ENCODE results near the gene DVL1.

DVL1 gene

GRCh38 chr1:1299686-1300351, 49.4 kb downstream of the DVL1 start:
- no peak for DNase-seq (ENCODE audit: low read depth in 2 of 2)

GRCh38 chr1:1298861-1299685, 50.1 kb downstream of the DVL1 start:
- no peak for DNase-seq (ENCODE audit: low read depth in 2 of 2)

DNA sequence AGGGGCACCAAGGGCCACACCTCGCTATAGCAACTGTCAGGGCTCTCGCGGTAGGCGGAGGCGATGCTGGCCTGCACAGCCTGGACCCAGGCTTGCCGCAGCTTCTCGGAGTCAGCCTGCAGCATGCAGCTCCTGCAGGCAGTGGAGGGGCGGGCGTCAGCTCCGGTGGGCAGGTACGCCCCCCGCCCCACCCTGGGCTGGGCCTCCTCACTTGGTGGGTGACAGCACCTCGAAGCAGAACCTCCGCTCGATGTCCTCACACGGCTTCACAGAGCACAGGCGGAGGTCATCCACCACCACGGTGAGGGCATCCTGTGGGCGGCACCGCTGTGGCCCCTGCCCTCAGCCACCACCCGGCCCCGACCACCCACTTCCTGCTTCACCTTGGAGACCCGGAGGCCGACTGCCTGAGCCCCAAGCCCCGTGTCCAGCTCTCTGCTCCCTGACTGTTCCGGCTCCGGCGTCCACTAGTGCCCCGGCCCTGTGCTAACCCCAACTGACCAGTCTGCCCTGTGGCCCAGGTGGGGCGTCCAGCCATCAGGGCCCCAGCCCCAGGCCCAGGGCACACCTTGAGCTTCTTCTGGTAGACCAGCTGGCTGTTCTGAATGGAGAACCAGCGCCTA, 51.3 kb downstream of the DVL1 start:
- DNase-seq (ENCODE audit: low read depth in 2 of 2) = no peak

GRCh38 chr1:1296070-1297061, 52.9 kb downstream of the DVL1 start:
- no peak for DNase-seq (ENCODE audit: low read depth in 2 of 2)

GRCh38 chr1:1295154-1295923, 53.9 kb downstream of the DVL1 start:
- no peak for DNase-seq (ENCODE audit: low read depth in 2 of 2)

DNA sequence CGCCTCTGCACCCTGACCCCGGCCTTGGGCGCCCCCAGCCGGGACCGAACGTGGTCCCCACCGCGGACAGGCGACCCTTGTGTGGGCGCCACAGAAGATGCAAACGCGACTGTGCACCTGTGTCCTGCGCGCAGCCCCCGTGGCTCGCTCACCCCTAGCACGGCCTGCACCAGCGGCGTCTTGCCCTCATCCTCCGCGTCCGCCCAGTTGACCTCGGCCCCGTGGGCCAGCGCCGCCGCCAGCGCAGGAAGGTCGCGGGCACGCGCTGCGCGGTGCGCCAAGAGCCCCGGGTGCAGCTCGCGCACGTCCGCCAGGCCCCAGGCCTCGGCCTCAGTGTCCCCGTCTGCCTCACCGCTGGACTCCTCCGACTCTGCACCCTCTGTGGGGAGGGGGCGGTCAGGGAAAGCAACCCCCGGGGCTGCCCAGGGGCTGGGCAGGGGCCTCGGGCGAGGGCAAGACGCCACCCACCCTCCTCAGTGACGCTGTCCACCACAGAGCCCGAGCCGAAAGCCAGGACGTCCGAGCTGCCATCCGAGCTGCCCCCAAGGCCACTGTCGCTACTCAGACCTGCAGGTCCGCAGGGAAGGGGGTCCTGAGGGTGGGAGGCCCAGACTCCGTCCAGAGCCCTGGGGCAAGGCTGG, 54.8 kb downstream of the DVL1 start:
- no peak for DNase-seq (ENCODE audit: low read depth in 2 of 2)

GRCh38 chr1:1293263-1294249, 55.7 kb downstream of the DVL1 start:
- DNase-seq (ENCODE audit: low read depth in 2 of 2) = no peak

DNA sequence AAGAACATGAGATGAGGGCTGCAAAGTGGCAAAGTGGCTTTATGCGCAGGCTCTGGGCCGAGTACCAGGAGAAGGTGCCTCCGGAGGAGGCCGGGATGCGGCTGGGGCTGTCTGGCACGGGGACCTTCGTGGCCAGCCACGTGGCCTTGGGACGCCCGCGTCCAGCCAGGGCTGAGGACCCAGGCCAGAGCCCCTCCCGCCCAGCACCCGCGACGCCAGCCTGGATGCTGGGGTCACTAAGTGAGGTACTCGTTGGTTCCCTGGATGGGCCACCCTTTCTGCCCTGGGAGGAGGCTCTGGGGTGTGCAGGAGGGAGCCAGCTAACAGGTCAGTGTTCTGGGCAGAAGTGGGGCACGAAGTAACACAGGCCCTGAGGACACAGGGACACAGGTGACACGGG, 56.4 kb downstream of the DVL1 start:
- no peak for DNase-seq (ENCODE audit: low read depth in 2 of 2)

DNA sequence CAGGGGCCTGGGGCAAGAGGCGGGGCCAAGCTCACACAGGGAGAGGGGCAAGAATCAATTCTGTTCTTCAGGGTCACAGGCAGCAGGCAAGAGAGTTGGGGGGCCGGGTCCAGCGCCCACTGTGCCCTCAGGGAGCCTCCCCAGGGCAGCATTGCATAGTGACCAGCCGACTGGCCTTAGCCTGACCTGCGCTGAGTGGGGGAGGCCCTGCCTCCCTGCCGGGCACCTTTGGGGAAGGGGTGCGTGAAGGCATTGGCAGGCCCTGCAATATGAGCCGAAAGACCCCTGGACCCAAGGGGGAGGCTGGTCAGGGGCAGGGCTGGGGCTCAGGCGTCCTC, 56.8 kb downstream of the DVL1 start:
- no peak for DNase-seq (ENCODE audit: low read depth in 2 of 2)

GRCh38 chr1:1291548-1292441, 57.4 kb downstream of the DVL1 start:
- no peak for DNase-seq (ENCODE audit: low read depth in 2 of 2)

DNA sequence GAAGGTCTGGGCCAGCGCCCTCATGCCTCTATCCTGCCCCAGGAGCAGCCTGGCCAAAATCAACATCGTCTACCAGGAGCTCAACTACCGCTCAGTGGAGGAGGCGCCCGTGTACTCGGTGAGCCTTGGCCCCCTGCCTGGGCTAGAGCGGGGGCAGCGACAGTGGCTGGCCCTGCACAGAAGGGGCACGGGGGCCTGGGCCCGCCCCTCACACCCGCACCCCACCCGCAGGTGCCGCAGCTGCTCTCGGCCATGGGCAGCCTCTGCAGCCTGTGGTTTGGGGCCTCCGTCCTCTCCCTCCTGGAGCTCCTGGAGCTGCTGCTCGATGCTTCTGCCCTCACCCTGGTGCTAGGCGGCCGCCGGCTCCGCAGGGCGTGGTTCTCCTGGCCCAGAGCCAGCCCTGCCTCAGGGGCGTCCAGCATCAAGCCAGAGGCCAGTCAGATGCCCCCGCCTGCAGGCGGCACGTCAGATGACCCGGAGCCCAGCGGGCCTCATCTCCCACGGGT, 58.1 kb downstream of the DVL1 start:
- DNase-seq (ENCODE audit: low read depth in 2 of 2) = no peak

DNA sequence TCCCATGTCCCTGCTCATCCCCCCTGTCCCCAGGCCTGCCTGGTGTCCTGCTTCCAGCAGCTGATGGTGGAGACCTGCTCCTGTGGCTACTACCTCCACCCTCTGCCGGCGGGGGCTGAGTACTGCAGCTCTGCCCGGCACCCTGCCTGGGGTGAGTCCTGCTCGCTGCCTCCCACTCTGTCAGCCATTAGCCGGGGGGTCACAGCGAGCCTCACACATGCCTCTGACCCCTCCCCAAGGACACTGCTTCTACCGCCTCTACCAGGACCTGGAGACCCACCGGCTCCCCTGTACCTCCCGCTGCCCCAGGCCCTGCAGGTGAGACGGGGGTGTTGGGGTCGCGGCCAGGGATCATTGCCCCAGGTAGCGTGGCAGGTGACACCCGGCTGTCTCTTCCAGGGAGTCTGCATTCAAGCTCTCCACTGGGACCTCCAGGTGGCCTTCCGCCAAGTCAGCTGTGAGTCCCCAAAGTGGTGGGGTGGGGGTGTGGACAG, 58.9 kb downstream of the DVL1 start:
- no peak for DNase-seq (ENCODE audit: low read depth in 2 of 2)

GRCh38 chr1:1287288-1288110, 61.7 kb downstream of the DVL1 start:
- no peak for DNase-seq (ENCODE audit: low read depth in 2 of 2)

- no peak for DNase-seq (ENCODE audit: low read depth in 2 of 2)
Measured at GRCh38 chr1:1286313-1287261, 62.6 kb downstream of the DVL1 start.

DNA sequence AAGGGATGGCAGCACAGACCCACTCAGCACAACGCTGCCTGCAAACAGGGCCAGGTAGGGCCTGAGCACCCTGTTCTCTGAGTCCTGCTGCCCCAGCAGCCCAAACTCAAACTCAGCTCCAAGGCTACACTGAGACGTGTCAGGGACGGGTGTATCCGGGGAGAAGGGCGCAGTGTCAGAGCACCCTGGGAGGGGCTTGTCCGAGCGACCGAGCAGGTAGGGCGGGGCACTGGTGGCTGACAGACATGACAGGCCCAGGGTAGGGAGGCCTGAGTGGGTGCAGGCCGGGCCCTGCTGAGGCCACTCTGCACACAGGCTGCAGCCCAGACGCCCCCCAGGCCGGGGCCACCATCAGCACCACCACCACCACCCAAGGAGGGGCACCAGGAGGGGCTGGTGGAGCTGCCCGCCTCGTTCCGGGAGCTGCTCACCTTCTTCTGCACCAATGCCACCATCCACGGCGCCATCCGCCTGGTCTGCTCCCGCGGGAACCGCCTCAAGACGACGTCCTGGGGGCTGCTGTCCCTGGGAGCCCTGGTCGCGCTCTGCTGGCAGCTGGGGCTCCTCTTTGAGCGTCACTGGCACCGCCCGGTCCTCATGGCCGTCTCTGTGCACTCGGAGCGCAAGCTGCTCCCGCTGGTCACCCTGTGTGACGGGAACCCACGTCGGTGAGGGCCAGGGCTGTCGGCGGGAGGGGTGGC, 63.5 kb downstream of the DVL1 start:
- no peak for DNase-seq (ENCODE audit: low read depth in 2 of 2)

Measured in fibroblast of skin of left biceps (primary cell).